Pancreas (tissue), 10 donors: ENCODE results near the gene VPS9D1. TPM values are rescaled to one million over a fixed set of nuclear protein-coding genes. Genes with fewer than 3 reads are reported as not detected.
A peak's percentile ranks its signal among the peaks of the same experiment; 100 is the strongest.
"Not testable (repeated sequence)": the region's sequence is repeated elsewhere in the genome, so short reads cannot be mapped to it uniquely, and the experiment has no call there.

Experiments
- ATAC-seq, 4 donors: fragments of 200-7000 bp; cut with Tn5 transposase; one replicate each; pipeline versions ENCODE4 v1.8.0 to v1.9.1; 2020; ENCODE audit warnings: mild to moderate bottlenecking in 4 of 4, moderate library complexity in 4 of 4
- DNase-seq, 6 donors: peaks; one replicate each; pipeline ENCODE4 v3.0.0-alpha.2; 2020
- FAIRE-seq: peaks from 2 replicates; lab custom pipeline; 2012; peaks lifted over from hg19 to GRCh38; lab: Jason Lieb, UNC
- H3K27ac ChIP-seq, 4 donors: fragments of 200-600 bp; sonication (generic); 1 replicate in 3 of 4; 2 replicates in 1 of 4; pipeline versions ENCODE4 v1.5.0 to v1.8.0; 2020
- H3K27me3 ChIP-seq, 4 donors: fragments of 200-600 bp; one replicate each; pipeline ENCODE4 v1.8.0; 2021
- H3K36me3 ChIP-seq, 3 donors: fragments of 200-600 bp; sonication (generic) in 1 of 3; one replicate each; pipeline versions ENCODE4 v1.5.0 to v1.8.0; 2020 to 2021
- H3K4me1 ChIP-seq, 3 donors: fragments of 200-600 bp; one replicate each; pipeline ENCODE4 v1.8.0; 2021
- H3K4me3 ChIP-seq, 4 donors: fragments of 200-600 bp; sonication (generic) in 2 of 4; one replicate each; pipeline versions ENCODE4 v1.5.0 to v1.8.0; 2020 to 2021
- H3K9me3 ChIP-seq, 4 donors: fragments of 200-600 bp; one replicate each; pipeline ENCODE4 v1.8.0; 2021
- CTCF ChIP-seq, 4 donors: fragments of 200-600 bp; sonication (generic) in 3 of 4; IDR thresholded peaks; one replicate each; pipeline versions ENCODE4 v1.5.0 to v1.8.0; 2021; ENCODE audit warnings: antibody characterized with exemption in 4 of 4
- WGBS, 2 donors: extraction: QIAGEN DNeasy Blood & Tissue Kit; methylation state at CpG; one replicate each; pipeline ENCODE4 v1.1.7; 2013; 5-methylcytosine and 5-hydroxymethylcytosine counted together
- intact Hi-C, 3 donors: fragments of 100-400 bp; cut with DNase I; formaldehyde crosslinking; loops; one replicate each; pipeline versions ENCODE4 v1.11.1 to v1.14.2; 2022
- polyA plus RNA-seq, 2 donors: library from polyadenylated mRNA; stranded (reverse); fragments of 200-250 nt; gene quantifications; one replicate each; pipeline ENCODE4 v1.2.3, GENCODE V29; 2013
- total RNA-seq, 6 donors: library from RNA; stranded (reverse); fragmentation: NEBNext Ultra II Directional in 4 of 6; extraction: Animal tissue kit (Norgen Biotek cat#: 25700) in 4 of 6; gene quantifications; one replicate each; pipeline versions ENCODE4 v1.2.1 to v1.2.4, GENCODE V29; 2021 to 2023
- donor health status: healthy with polysubstance abuse.
- donor health status: DM: no; HTN: no; CAD: no; lungs with moderate emphysema.
- donor health status: DM: no; HTN: no; CAD: no.
- donor health status: control.
- donor health status: control.
- donor health status: Bipolar disorder and iron deficiency.
- donor health status: DM: yes; HTN: yes; CAD: no.
- donor health status: DM: no; HTN: no; CAD: no.
- donor health status: DM: no; HTN: no; CAD: no.
- donor health status: DM: yes; HTN: yes; CAD: no.

VPS9D1 gene
- total and polyA plus RNA-seq, 8 donors = 3.9 to 30.1 (median 6.4) TPM

GRCh38 chr16:89667633-89668032 lies 53.1 kb downstream of the VPS9D1 start:
- WGBS, 2 donors = 78 to 90% methylated on average over 8 to 9 of the region's 9 CpGs

GRCh38 chr16:89667000-89667399 lies 53.7 kb downstream of the VPS9D1 start:
- H3K36me3 ChIP-seq, ATAC-seq, H3K27ac ChIP-seq, FAIRE-seq, H3K4me1 ChIP-seq, H3K9me3 ChIP-seq, intact Hi-C loops, H3K4me3 ChIP-seq, H3K27me3 ChIP-seq: not testable (repeated sequence)
- DNase-seq = peak in 1 of 6 donors; percentile 13
- WGBS, 2 donors = 27 to 54% methylated on average over 7 of the region's 7 CpGs

More at GRCh38 chr16:89667633-89668032, 53.1 kb downstream of the VPS9D1 start:
- no peak overlapping the region for H3K4me3 ChIP-seq
- no peak overlapping the region for H3K27ac ChIP-seq
- DNase-seq (peak in 1 of 6 donors; percentile 24), ATAC-seq (no peak), FAIRE-seq (no peak)
- intact Hi-C loops = no loop called here
- no peaks in the 10 kb centered on the region for H3K9me3 ChIP-seq
- TF ChIP-seq CTCF (IDR thresholded peaks at IDR 0.05) = no peak
- H3K4me1 ChIP-seq = no peaks in the 10 kb centered on the region
- no peaks in the 10 kb centered on the region for H3K27me3 ChIP-seq
- H3K36me3 ChIP-seq = no peaks in the 10 kb centered on the region

- 84 to 86% methylated on average over 9 to 10 of the region's 11 CpGs for WGBS, 2 donors
- H3K36me3 ChIP-seq, ATAC-seq, H3K27ac ChIP-seq, H3K4me1 ChIP-seq, H3K9me3 ChIP-seq, FAIRE-seq, intact Hi-C loops, H3K27me3 ChIP-seq, H3K4me3 ChIP-seq: not testable (repeated sequence)
- DNase-seq = peak in 1 of 6 donors; percentile 8
Measured at GRCh38 chr16:89664238-89664637, 56.5 kb downstream of the VPS9D1 start.

- Histone ChIP-seq H3K27ac (no peak overlapping the region), H3K4me1 (peaks cover 10 to 12% (median 11%) of the 10 kb centered on the region in 3 donors), H3K27me3 (no peaks in the 10 kb centered on the region), H3K9me3 (no peaks in the 10 kb centered on the region), H3K4me3 (no peak overlapping the region), H3K36me3 (no peaks in the 10 kb centered on the region)
- 94 to 95% methylated on average over 9 of the region's 9 CpGs for WGBS, 2 donors
- intact Hi-C loops = no loop called here
- DNase-seq = peak in 1 of 6 donors; percentile 4
- TF ChIP-seq CTCF (IDR thresholded peaks at IDR 0.05) = no peak
- no peak for ATAC-seq
- FAIRE-seq = no peak
Measured at GRCh38 chr16:89661215-89661614, 59.5 kb downstream of the VPS9D1 start.

- Histone ChIP-seq H3K27ac (no peak overlapping the region), H3K9me3 (no peaks in the 10 kb centered on the region), H3K36me3 (no peaks in the 10 kb centered on the region), H3K27me3 (no peaks in the 10 kb centered on the region), H3K4me3 (no peak overlapping the region), H3K4me1 (peaks cover 10 to 12% (median 11%) of the 10 kb centered on the region in 3 donors)
- no peak for TF ChIP-seq CTCF (IDR thresholded peaks at IDR 0.05)
- WGBS, 2 donors = 95% methylated on average over 7 of the region's 7 CpGs
- DNase-seq (peak in 1 of 6 donors; percentile 31), FAIRE-seq (no peak), ATAC-seq (no peak)
- intact Hi-C loops = no loop called here
Measured at GRCh38 chr16:89660146-89660545, 60.6 kb downstream of the VPS9D1 start.

- intact Hi-C loops = no loop called here
- WGBS, 2 donors = 9 to 11% methylated on average over 27 of the region's 27 CpGs
- Histone ChIP-seq H3K27me3 (no peaks in the 10 kb centered on the region), H3K4me3 (peak overlapping the region; percentile 81 to 100 (median 98)), H3K9me3 (no peaks in the 10 kb centered on the region), H3K4me1 (peaks cover 11 to 13% (median 12%) of the 10 kb centered on the region in 3 donors), H3K27ac (peak overlapping the region; percentile 31 to 64 (median 54)), H3K36me3 (no peaks in the 10 kb centered on the region)
- FAIRE-seq = no peak
- peak in 3 of 4 donors; percentile 23 to 40 (median 32) for ATAC-seq
- no peak for TF ChIP-seq CTCF (IDR thresholded peaks at IDR 0.05)
- DNase-seq = peak in 1 of 6 donors; percentile 72
Measured at GRCh38 chr16:89658221-89658879, 62.3 kb downstream of the VPS9D1 start.
